Esophagus squamous epithelium (tissue), 4 donors: ENCODE measurements around the gene REEP2.

Experiments
- POLR2A ChIP-seq, 4 donors: fragments of 450-650 bp; IDR thresholded peaks; one replicate each; pipeline ENCODE4 v1.6.1; 2017; ENCODE audit warnings: antibody characterized with exemption in 4 of 4, mild to moderate bottlenecking in 4 of 4, moderate library complexity in 3 of 4
- TF ChIP-seq, protein P1 (sequence below), 6 experiments: fragments of 450-650 bp in 4 of 6; fragments of 200-600 bp in 2 of 6; sonication (generic) in 2 of 6; IDR thresholded peaks; one replicate each; pipeline ENCODE4 v1.5.1; 2016 to 2019; ENCODE audit warnings: antibody characterized with exemption in 6 of 6, mild to moderate bottlenecking in 4 of 6, moderate library complexity in 4 of 6

DNA sequence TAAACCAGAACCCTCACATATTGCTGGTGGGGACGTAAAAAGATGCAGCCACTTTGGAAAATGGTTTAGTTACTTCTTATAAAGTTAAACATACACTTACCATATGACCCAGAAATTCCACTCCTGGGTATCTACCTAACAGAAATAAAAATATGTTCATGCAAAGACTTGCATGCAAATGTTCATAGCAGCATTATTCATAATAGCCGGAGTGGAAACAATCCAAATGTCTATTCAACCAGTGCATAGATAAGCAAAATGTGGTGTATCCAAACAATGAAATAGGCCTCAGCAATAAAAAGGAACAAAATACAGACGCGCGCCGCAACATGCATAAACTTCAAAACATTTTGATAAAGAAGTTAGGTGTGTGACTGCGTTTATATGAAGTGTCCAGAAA is 38.1 kb downstream of the REEP2 start:
- TF ChIP-seq, protein P1, sequence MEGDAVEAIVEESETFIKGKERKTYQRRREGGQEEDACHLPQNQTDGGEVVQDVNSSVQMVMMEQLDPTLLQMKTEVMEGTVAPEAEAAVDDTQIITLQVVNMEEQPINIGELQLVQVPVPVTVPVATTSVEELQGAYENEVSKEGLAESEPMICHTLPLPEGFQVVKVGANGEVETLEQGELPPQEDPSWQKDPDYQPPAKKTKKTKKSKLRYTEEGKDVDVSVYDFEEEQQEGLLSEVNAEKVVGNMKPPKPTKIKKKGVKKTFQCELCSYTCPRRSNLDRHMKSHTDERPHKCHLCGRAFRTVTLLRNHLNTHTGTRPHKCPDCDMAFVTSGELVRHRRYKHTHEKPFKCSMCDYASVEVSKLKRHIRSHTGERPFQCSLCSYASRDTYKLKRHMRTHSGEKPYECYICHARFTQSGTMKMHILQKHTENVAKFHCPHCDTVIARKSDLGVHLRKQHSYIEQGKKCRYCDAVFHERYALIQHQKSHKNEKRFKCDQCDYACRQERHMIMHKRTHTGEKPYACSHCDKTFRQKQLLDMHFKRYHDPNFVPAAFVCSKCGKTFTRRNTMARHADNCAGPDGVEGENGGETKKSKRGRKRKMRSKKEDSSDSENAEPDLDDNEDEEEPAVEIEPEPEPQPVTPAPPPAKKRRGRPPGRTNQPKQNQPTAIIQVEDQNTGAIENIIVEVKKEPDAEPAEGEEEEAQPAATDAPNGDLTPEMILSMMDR (IDR thresholded peaks at IDR 0.05) = no peak
- TF ChIP-seq POLR2A (IDR thresholded peaks at IDR 0.05) = no peak
